ENCODE results near the gene DNM2.
A peak's percentile ranks its signal among the peaks of the same experiment; 100 is the strongest.
"Not testable (repeated sequence)": the region's sequence is repeated elsewhere in the genome, so short reads cannot be mapped to it uniquely, and the experiment has no call there.

DNM2 gene

GRCh38 chr19:10866495-10866894 lies 148.6 kb downstream of the DNM2 start:
- no peaks in the 10 kb centered on the region for H3K27me3 ChIP-seq
- peaks cover 5 to 27% (median 13%) of the 10 kb centered on the region in 4 donors for H3K4me1 ChIP-seq
- intact Hi-C loops (cut with DNase I; ENCODE audit: low total_unique reads), result no loop called here
- H3K9me3 ChIP-seq, result no peaks in the 10 kb centered on the region
- no peaks in the 10 kb centered on the region for H3K36me3 ChIP-seq
- no peak overlapping the region for H3K4me3 ChIP-seq
- H3K27ac ChIP-seq, result no peak overlapping the region
- DNase-seq, result no peak
- no peak for TF ChIP-seq CTCF (IDR thresholded peaks at IDR 0.05)

- no peaks in the 10 kb centered on the region for H3K9me3 ChIP-seq
- H3K36me3 ChIP-seq, result no peaks in the 10 kb centered on the region
- DNase-seq, result no peak
- H3K4me1 ChIP-seq, result peaks cover 7 to 25% (median 18%) of the 10 kb centered on the region in 4 donors
- no peaks in the 10 kb centered on the region for H3K27me3 ChIP-seq
- intact Hi-C loops (cut with DNase I; ENCODE audit: low total_unique reads), result no loop called here
- TF ChIP-seq CTCF (IDR thresholded peaks at IDR 0.05), result no peak
- no peak overlapping the region for H3K4me3 ChIP-seq
- no peak overlapping the region for H3K27ac ChIP-seq
Observed at GRCh38 chr19:10868872-10869547, 151.1 kb downstream of the DNM2 start.

GRCh38 chr19:10869872-10870311 lies 152.0 kb downstream of the DNM2 start:
- Histone ChIP-seq H3K4me1 (peaks cover 7 to 23% (median 13%) of the 10 kb centered on the region in 4 donors), H3K27ac (peak overlapping the region in 1 of 2 donors; percentile 87)
- DNase-seq, result peak; percentile 39 to 75
- H3K36me3 ChIP-seq, H3K4me3 ChIP-seq, H3K27me3 ChIP-seq, H3K9me3 ChIP-seq: not testable (repeated sequence)
- intact Hi-C loops (cut with DNase I; ENCODE audit: low total_unique reads), result loop anchor here (5.0 kb wide), 1 partner anchor 57 kb away; the partner anchor contains the start of genes TIMM29 and YIPF2

- no peaks in the 10 kb centered on the region for H3K36me3 ChIP-seq
- H3K9me3 ChIP-seq, result no peaks in the 10 kb centered on the region
- TF ChIP-seq CTCF (IDR thresholded peaks at IDR 0.05), result no peak
- intact Hi-C loops (cut with DNase I; ENCODE audit: low total_unique reads), result loop anchor here (5.0 kb wide), 1 partner anchor 57 kb away; the partner anchor contains the start of genes TIMM29 and YIPF2
- peak overlapping the region; percentile 75 to 87 for H3K27ac ChIP-seq
- H3K4me1 ChIP-seq, result peaks cover 7 to 24% (median 15%) of the 10 kb centered on the region in 4 donors
- H3K4me3 ChIP-seq, result peak overlapping the region; percentile 49 to 59
- H3K27me3 ChIP-seq, result no peaks in the 10 kb centered on the region
- no peak for DNase-seq
Observed at GRCh38 chr19:10870501-10870954, 152.6 kb downstream of the DNM2 start.

- TF ChIP-seq CTCF (IDR thresholded peaks at IDR 0.05), result peak; percentile 56 to 99
- intact Hi-C loops (cut with DNase I; ENCODE audit: low total_unique reads), result loop anchor here (5.0 kb wide), 1 partner anchor 56 kb away; the partner anchor contains the start of genes TIMM29 and YIPF2
Observed at GRCh38 chr19:10870955-10871603, 153.2 kb downstream of the DNM2 start, which contains the start of gene CARM1. Gene CARM1, plus strand, starts transcription at chr19:10871553. Its CDS starts 150 bp downstream, at chr19:10871703.

More at GRCh38 chr19:10870955-10871603, 153.2 kb downstream of the DNM2 start, which contains the start of gene CARM1:
- no peaks in the 10 kb centered on the region for H3K27me3 ChIP-seq
- no peaks in the 10 kb centered on the region for H3K36me3 ChIP-seq
- no peaks in the 10 kb centered on the region for H3K9me3 ChIP-seq
- peak within 1 kb of the TSS; percentile 76 to 93 for H3K4me3 ChIP-seq
- H3K4me1 ChIP-seq, result peaks cover 7 to 30% (median 17%) of the 10 kb centered on the region in 4 donors
- H3K27ac ChIP-seq, result peak within 1 kb of the TSS; percentile 86 to 87
- DNase-seq, result peak; percentile 99 to 100

Data from tibial artery (tissue), 4 donors.